GM10847 (cell line): ENCODE measurements around the gene NCOA5.

ENCODE experiments used
- POLR2A ChIP-seq: IDR thresholded peaks from 2 replicates; pipeline ENCODE4 v1.6.1; 2011; ENCODE audit not compliant: insufficient read length; ENCODE audit errors: extremely low read depth

The NCOA5 gene

DNA sequence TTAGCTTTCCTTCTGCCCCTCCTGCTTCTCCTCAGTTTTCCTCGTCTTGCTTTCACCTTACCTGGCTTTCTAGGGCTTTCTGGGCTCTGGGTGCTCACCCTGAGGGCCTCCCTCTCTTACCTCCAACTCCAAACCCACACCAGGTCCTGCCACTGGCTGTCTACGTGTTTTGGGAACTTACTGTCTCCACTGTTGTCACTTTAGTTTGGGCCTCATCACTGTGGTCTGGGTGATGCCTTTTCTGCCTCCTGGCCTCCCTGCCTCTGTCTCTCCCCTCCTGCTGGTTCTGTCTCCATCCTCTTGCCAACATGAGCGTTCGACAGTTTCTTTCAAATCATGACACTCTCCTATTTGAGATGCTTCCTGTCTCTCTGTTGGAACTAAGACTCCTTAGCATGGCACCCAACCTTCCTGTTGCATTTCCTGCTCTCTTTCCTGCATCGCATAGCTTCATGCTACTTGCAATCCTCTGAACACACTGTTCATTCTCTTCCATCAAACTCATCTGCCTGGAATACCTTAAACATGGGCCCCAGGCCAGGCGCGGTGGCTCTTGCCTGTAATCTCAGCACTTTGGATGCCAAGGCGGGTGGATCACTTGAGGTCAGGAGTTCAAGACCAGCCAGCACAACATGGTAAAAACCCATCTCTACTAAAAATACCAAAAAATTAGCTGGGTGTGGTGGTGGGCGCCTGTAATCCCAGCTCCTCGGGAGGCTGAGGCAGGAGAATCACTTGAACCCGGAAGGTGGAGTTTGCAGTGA is 33.9 kb upstream of the NCOA5 start:
- no peak for TF ChIP-seq POLR2A

- TF ChIP-seq POLR2A: no peak
Observed at GRCh38 chr20:46122516-46123481, 33.0 kb upstream of the NCOA5 start.

- TF ChIP-seq POLR2A: no peak
Observed at GRCh38 chr20:46122071-46122470, 32.3 kb upstream of the NCOA5 start.

GRCh38 chr20:46121184-46121930 is 31.6 kb upstream of the NCOA5 start:
- TF ChIP-seq POLR2A: no peak

DNA sequence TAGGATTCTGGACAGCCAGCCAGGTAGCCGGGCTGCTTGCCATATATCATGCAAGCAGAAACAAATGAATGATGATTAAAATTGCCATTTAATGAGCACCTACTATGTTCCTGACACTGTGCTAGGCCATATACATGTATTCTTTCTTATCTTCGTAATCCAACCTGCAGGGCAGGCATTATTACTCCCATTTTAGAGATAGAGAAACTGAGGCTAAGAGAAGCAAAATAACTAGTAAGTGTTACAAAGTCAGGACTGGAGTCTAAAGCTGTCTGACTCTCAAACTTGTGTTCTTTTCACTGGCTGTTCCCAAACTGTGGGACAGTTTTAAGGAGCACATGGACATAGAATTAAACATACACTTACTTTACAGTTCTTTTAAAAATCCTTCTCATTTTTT is 30.4 kb upstream of the NCOA5 start:
- no peak for TF ChIP-seq POLR2A

DNA sequence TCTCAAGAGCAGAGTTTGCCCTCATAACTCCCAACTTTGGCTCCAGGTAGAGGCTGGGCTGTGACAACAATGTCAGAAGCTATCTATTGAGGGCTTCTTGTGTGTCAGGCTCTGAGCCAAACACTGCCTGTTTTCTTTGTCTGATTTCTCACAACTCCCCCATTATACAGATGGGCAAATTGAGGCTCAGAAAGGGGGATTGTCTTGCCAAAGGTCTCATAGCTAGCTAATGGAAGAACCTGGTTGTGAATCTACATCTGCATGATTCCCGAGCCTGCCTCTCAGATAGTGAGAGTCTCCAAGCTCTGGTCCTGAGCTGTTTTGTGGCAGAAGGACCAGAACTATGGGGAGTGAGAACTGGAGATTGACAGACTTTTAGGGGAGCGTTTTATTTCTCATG is 29.8 kb upstream of the NCOA5 start:
- no peak for TF ChIP-seq POLR2A

- no peak for TF ChIP-seq POLR2A
Observed at GRCh38 chr20:46119028-46119546, 29.3 kb upstream of the NCOA5 start.

- TF ChIP-seq POLR2A: no peak
Observed at GRCh38 chr20:46118481-46119020, 28.8 kb upstream of the NCOA5 start.

- TF ChIP-seq POLR2A: peak; percentile 95
Observed at GRCh38 chr20:46117704-46118467, 28.1 kb upstream of the NCOA5 start, which contains the start of gene CD40. Gene CD40 (plus strand): TSS chr20:46118314. CDS start chr20:46118344, 30 bp downstream.

- TF ChIP-seq POLR2A: no peak
Observed at GRCh38 chr20:46114449-46114848, 24.7 kb upstream of the NCOA5 start.

DNA sequence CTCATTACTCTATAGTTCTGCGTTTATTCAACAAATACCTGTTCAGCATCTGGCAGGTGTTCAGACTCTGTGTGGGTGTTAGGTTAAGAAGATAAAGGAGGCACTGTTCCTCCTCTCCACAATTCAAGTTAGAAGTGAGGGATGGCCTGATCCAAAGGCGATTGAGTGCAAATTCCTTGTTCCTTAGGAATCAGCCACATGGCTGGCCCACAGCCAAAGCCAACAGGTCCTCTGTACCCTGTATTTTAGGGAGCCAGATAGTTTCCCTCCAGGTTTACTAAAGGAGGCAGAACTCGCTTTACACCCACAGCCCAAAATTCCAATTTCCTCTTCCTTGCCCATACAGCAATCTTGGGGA is 23.3 kb upstream of the NCOA5 start:
- TF ChIP-seq POLR2A: no peak

DNA sequence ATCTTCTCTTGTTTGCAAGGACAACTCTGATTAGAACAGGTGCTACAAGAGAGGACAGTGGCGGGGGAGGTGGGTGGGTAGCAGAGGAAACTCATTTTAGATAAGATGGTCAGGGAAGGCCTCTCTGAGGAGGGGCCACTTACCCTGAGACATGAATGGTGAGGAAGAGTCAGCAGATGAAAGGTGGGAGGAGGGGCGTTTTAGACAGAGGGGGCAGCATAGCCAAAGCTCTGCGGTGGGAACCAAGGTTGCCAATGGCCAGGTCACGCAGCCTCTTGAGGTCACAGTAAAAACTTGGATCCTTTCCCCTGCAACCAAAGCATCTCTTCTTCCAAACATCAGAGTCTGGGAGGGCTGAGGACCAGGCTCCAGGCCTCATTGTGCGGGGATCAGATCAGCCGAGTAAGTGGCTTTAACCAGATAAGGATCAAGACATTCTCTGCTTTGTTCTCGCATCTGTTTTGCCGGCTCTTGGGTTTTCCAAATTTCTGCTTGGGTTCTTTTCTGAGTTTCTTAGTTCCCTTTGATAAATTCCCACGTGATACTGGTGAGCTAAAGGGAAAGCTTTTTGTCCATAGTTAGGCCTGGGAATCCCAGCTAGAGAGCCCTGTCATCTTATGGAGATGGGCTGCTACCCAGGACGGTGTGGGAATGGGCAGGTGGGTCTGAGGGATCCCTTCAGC is 22.8 kb upstream of the NCOA5 start:
- no peak for TF ChIP-seq POLR2A

GRCh38 chr20:46111836-46112212 is 22.1 kb upstream of the NCOA5 start:
- no peak for TF ChIP-seq POLR2A

- TF ChIP-seq POLR2A: no peak
Observed at GRCh38 chr20:46111028-46111835, 21.5 kb upstream of the NCOA5 start.
